Mesendoderm (in vitro differentiated cells): ENCODE measurements around the gene TTLL7.

Experiments
- DNase-seq: peaks from one replicate; pipeline ENCODE4 v3.0.0; 2013
- H2AK5ac ChIP-seq: 2 replicates; pipeline ENCODE4 v1.6.1; 2013; ENCODE audit warnings: low read length, inconsistent platforms
- H2BK120ac ChIP-seq: 2 replicates; pipeline ENCODE4 v1.6.1; 2013; ENCODE audit warnings: low read depth, mild to moderate bottlenecking, low read length, moderate library complexity, mixed read lengths
- H2BK15ac ChIP-seq: replicated peaks from 2 replicates; pipeline ENCODE4 v1.6.1; 2013; ENCODE audit warnings: low read depth, mild to moderate bottlenecking, moderate library complexity
- H2BK5ac ChIP-seq: 2 replicates; pipeline ENCODE4 v1.6.1; 2013; ENCODE audit warnings: low read length, inconsistent platforms
- H3K18ac ChIP-seq: 2 replicates; pipeline ENCODE4 v1.6.1; 2013; ENCODE audit warnings: mild to moderate bottlenecking, low read length, mixed read lengths
- H3K23ac ChIP-seq: one replicate; pipeline ENCODE4 v1.6.1; 2013; ENCODE audit warnings: low read length
- H3K27ac ChIP-seq: 2 replicates; pipeline ENCODE4 v1.5.1; 2013; ENCODE audit warnings: low read depth, mild to moderate bottlenecking, inconsistent platforms, low read length, moderate library complexity
- H3K27me3 ChIP-seq: 2 replicates; pipeline ENCODE4 v1.6.1; 2013; ENCODE audit warnings: low read length, control low read depth, mild to moderate bottlenecking, inconsistent platforms; ENCODE audit not compliant: insufficient read depth, poor library complexity
- H3K36me3 ChIP-seq: 2 replicates; pipeline ENCODE4 v1.6.1; 2013; ENCODE audit warnings: low read length, inconsistent platforms; ENCODE audit not compliant: control insufficient read depth, insufficient read depth
- H3K4ac ChIP-seq: one replicate; pipeline ENCODE4 v1.6.1; 2013; ENCODE audit warnings: low read depth, mild to moderate bottlenecking, low read length, moderate library complexity
- H3K4me1 ChIP-seq: 2 replicates; pipeline ENCODE4 v1.6.1; 2013; ENCODE audit warnings: low read depth, low read length, inconsistent platforms; ENCODE audit not compliant: control insufficient read depth
- H3K4me2 ChIP-seq: 2 replicates; pipeline ENCODE4 v1.6.1; 2013; ENCODE audit warnings: low read length
- H3K4me3 ChIP-seq: 2 replicates; pipeline ENCODE4 v1.5.1; 2013; ENCODE audit warnings: mild to moderate bottlenecking, low read length
- H3K56ac ChIP-seq: one replicate; pipeline ENCODE4 v1.6.1; 2013; ENCODE audit warnings: low read length
- H3K79me1 ChIP-seq: 2 replicates; pipeline ENCODE4 v1.6.1; 2013; ENCODE audit warnings: low read length, inconsistent platforms
- H3K79me2 ChIP-seq: 2 replicates; pipeline ENCODE4 v1.6.1; 2013; ENCODE audit warnings: mild to moderate bottlenecking, low read length; ENCODE audit not compliant: control insufficient read depth, insufficient read depth
- H3K9ac ChIP-seq: 2 replicates; pipeline ENCODE4 v1.6.1; 2013; ENCODE audit warnings: low read length, inconsistent platforms
- H4K5ac ChIP-seq: one replicate; pipeline ENCODE4 v1.6.1; 2013; ENCODE audit warnings: low read length
- H4K8ac ChIP-seq: one replicate; pipeline ENCODE4 v1.6.1; 2013; ENCODE audit warnings: low read depth, mild to moderate bottlenecking, control low read depth, low read length, moderate library complexity
- WGBS: extraction: QIAGEN DNeasy Blood & Tissue Kit; methylation state at CpG from one replicate; pipeline ENCODE4 v1.1.7; 2013; ENCODE audit warnings: low lambda C conversion rate, missing lambda C conversion rate; ENCODE audit not compliant: insufficient coverage; ENCODE audit errors: extremely low coverage; 5-methylcytosine and 5-hydroxymethylcytosine counted together

The TTLL7 gene

DNA sequence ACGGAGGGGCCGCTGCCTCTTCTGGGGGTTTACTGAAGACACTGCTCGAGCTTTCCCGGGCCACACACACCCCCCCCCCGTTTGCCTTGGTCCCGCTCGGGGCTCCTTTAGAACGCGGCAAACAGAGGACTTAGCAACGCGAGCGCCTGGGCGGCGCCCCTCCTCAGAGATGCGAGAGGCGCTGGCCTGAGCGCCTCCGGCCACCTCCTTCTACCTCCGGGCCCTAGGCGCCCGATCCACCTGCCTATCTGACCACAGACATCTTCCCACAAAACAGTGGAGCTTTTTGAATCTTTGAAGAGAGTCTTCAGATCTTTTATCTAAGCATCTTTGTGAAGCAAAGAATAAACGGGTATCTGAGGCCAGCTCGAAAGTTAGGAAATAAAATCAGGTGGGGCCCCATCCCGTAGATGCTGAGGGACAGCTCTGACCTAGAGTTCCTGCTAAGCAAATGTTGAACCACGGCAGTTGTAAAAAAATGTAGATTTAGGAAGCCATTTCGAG is 436 bp upstream of the TTLL7 start:
- H3K4me3 ChIP-seq = peak overlapping the region; percentile 10
- H3K9ac ChIP-seq = peak overlapping the region; percentile 36
- no peak overlapping the region for H3K4ac ChIP-seq
- H3K23ac ChIP-seq = no peak overlapping the region
- peak overlapping the region; percentile 67 for H3K4me2 ChIP-seq
- peak; percentile 90 for DNase-seq
- no peak overlapping the region for H2BK5ac ChIP-seq
- H3K4me1 ChIP-seq = no peaks in the 10 kb centered on the region
- no peaks in the 10 kb centered on the region for H3K79me1 ChIP-seq
- peak overlapping the region; percentile 93 for H3K18ac ChIP-seq
- no peaks in the 10 kb centered on the region for H3K79me2 ChIP-seq
- H3K56ac ChIP-seq = peak overlapping the region; percentile 74
- H2BK120ac ChIP-seq = no peak overlapping the region
- H2AK5ac ChIP-seq = no peak overlapping the region
- H3K36me3 ChIP-seq = no peaks in the 10 kb centered on the region
- no peak overlapping the region for H4K5ac ChIP-seq
- no peak overlapping the region for H2BK15ac ChIP-seq
- H4K8ac ChIP-seq = no peak overlapping the region
- no CpG with 5 or more reads among the region's 26 CpGs for WGBS
- H3K27me3 ChIP-seq = no peaks in the 10 kb centered on the region
- peak overlapping the region; percentile 33 for H3K27ac ChIP-seq

- H3K4ac ChIP-seq = no peak overlapping the region
- H3K36me3 ChIP-seq = no peaks in the 10 kb centered on the region
- H2BK120ac ChIP-seq = no peak overlapping the region
- H3K23ac ChIP-seq = no peak overlapping the region
- no peak overlapping the region for H2BK15ac ChIP-seq
- no peak overlapping the region for H3K18ac ChIP-seq
- H3K56ac ChIP-seq = no peak overlapping the region
- no peak overlapping the region for H2AK5ac ChIP-seq
- no peaks in the 10 kb centered on the region for H3K79me1 ChIP-seq
- H3K79me2 ChIP-seq = no peaks in the 10 kb centered on the region
- H3K27ac ChIP-seq = no peak overlapping the region
- no CpG with 5 or more reads among the region's 4 CpGs for WGBS
- H3K27me3 ChIP-seq = no peaks in the 10 kb centered on the region
- H4K5ac ChIP-seq = no peak overlapping the region
- no peaks in the 10 kb centered on the region for H3K4me1 ChIP-seq
- peak overlapping the region; percentile 35 for H3K4me2 ChIP-seq
- no peak overlapping the region for H3K4me3 ChIP-seq
- no peak overlapping the region for H2BK5ac ChIP-seq
- no peak overlapping the region for H3K9ac ChIP-seq
- no peak overlapping the region for H4K8ac ChIP-seq
- no peak for DNase-seq
These were observed 781 bp downstream of the TTLL7 start for GRCh38 chr1:83998205-83998497.

DNA sequence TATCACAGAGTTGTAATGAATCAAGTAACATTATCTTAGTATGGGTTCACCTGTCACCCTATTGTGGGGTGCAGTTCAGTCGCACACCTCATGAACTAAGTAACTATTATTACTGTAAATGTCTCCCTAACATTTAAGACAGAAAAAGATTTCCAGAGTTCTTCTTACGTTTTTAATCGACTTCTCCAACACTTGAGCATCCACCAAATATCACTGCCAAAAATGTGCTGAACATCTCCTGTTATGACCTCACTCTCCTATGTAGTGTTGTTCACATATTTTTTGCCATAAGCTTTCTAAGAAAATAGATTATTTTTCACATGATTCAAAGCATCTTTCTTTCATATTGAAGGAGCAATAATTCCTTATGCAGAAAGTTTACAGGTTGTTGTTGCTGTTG is 1.3 kb downstream of the TTLL7 start:
- Histone ChIP-seq H3K36me3 (no peaks in the 10 kb centered on the region), H3K56ac (no peak overlapping the region), H4K5ac (no peak overlapping the region), H3K4ac (no peak overlapping the region), H3K4me1 (no peaks in the 10 kb centered on the region), H4K8ac (no peak overlapping the region), H3K23ac (no peak overlapping the region), H3K4me3 (no peak overlapping the region), H3K4me2 (no peak overlapping the region), H2AK5ac (no peak overlapping the region), H3K18ac (no peak overlapping the region), H3K79me1 (no peaks in the 10 kb centered on the region), H3K79me2 (no peaks in the 10 kb centered on the region), H2BK120ac (no peak overlapping the region), H3K9ac (no peak overlapping the region), H3K27me3 (no peaks in the 10 kb centered on the region), H2BK5ac (no peak overlapping the region), H3K27ac (no peak overlapping the region), H2BK15ac (no peak overlapping the region)
- WGBS = no CpG with 5 or more reads among the region's 3 CpGs
- DNase-seq = no peak

DNA sequence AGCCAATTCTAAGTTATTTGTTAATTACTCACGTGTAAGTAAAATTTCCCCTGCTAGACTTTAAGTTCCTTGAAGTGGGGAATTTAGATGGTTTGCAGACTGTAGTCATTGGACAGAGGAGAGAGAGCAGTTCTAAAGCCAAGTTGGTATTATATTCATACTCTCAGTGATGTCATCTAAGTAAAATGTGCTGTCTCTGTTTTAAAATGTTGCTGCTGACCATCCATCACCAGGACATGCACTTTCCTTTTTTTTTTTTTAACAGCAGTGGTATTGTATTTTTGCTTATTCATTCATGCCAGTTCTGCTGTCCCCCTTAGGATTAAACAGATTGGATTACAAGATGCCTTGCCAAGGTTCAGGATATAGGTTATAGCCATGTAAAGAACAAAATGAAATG is 2.3 kb downstream of the TTLL7 start:
- no peak overlapping the region for H4K5ac ChIP-seq
- no peak overlapping the region for H3K9ac ChIP-seq
- no peak overlapping the region for H3K4me2 ChIP-seq
- H3K18ac ChIP-seq = no peak overlapping the region
- H3K4me1 ChIP-seq = no peaks in the 10 kb centered on the region
- no peaks in the 10 kb centered on the region for H3K36me3 ChIP-seq
- no peak overlapping the region for H4K8ac ChIP-seq
- H2BK15ac ChIP-seq = no peak overlapping the region
- H3K27ac ChIP-seq = no peak overlapping the region
- H3K23ac ChIP-seq = no peak overlapping the region
- H2AK5ac ChIP-seq = no peak overlapping the region
- no peaks in the 10 kb centered on the region for H3K27me3 ChIP-seq
- no peak overlapping the region for H2BK5ac ChIP-seq
- H2BK120ac ChIP-seq = no peak overlapping the region
- no peak for DNase-seq
- no peak overlapping the region for H3K56ac ChIP-seq
- no peak overlapping the region for H3K4ac ChIP-seq
- WGBS = no CpG with 5 or more reads among the region's 1 CpG
- no peak overlapping the region for H3K4me3 ChIP-seq
- no peaks in the 10 kb centered on the region for H3K79me2 ChIP-seq
- no peaks in the 10 kb centered on the region for H3K79me1 ChIP-seq

- WGBS = no CpG with 5 or more reads among the region's 2 CpGs
- Histone ChIP-seq H2BK5ac (no peak overlapping the region), H4K8ac (no peak overlapping the region), H3K18ac (no peak overlapping the region), H3K9ac (no peak overlapping the region), H2BK120ac (no peak overlapping the region), H2BK15ac (no peak overlapping the region), H3K36me3 (no peaks in the 10 kb centered on the region), H3K4me2 (no peak overlapping the region), H4K5ac (no peak overlapping the region), H3K4ac (no peak overlapping the region), H3K27ac (no peak overlapping the region), H3K23ac (no peak overlapping the region), H3K27me3 (no peaks in the 10 kb centered on the region), H3K4me1 (no peaks in the 10 kb centered on the region), H2AK5ac (no peak overlapping the region), H3K56ac (no peak overlapping the region), H3K4me3 (no peak overlapping the region), H3K79me2 (no peaks in the 10 kb centered on the region), H3K79me1 (no peaks in the 10 kb centered on the region)
- DNase-seq = no peak
These were observed 2.7 kb downstream of the TTLL7 start for GRCh38 chr1:83996191-83996590.

DNA sequence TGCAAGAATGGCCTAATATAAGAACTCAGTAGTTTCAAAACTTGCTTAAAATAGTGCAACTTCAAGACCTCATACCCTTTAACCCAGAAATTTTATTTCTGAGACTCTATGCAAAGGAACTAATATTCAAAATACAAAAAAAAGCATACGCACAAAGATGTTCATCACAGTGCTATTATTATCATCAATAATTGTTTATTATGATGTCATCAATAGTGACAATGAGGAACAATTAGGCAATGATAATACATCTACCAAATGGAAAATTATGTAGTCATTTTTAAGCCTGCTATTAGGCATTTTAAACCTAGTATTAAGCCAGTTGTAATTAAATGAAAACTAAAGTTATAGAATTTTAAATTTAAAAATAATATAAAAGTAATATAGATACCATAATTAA is 3.3 kb downstream of the TTLL7 start:
- no CpG with 5 or more reads among the region's 1 CpG for WGBS
- no peak for DNase-seq
- Histone ChIP-seq H3K79me2 (no peaks in the 10 kb centered on the region), H3K27me3 (no peaks in the 10 kb centered on the region), H3K4me1 (no peaks in the 10 kb centered on the region), H2BK120ac (no peak overlapping the region), H3K56ac (no peak overlapping the region), H3K79me1 (no peaks in the 10 kb centered on the region), H4K5ac (no peak overlapping the region), H3K4me2 (no peak overlapping the region), H2AK5ac (no peak overlapping the region), H3K23ac (no peak overlapping the region), H2BK15ac (no peak overlapping the region), H2BK5ac (no peak overlapping the region), H4K8ac (no peak overlapping the region), H3K4me3 (no peak overlapping the region), H3K36me3 (no peaks in the 10 kb centered on the region), H3K27ac (no peak overlapping the region), H3K4ac (no peak overlapping the region), H3K18ac (no peak overlapping the region), H3K9ac (no peak overlapping the region)
